ENCODE results near the gene MEG3. TPM values are rescaled to one million over a fixed set of nuclear protein-coding genes. Genes with fewer than 3 reads are reported as not detected.
"Not testable (repeated sequence)": the region's sequence is repeated elsewhere in the genome, so short reads cannot be mapped to it uniquely, and the experiment has no call there.

MEG3 gene
- total RNA-seq, 1 experiment from 2014 or later: 0.72 TPM

DNA sequence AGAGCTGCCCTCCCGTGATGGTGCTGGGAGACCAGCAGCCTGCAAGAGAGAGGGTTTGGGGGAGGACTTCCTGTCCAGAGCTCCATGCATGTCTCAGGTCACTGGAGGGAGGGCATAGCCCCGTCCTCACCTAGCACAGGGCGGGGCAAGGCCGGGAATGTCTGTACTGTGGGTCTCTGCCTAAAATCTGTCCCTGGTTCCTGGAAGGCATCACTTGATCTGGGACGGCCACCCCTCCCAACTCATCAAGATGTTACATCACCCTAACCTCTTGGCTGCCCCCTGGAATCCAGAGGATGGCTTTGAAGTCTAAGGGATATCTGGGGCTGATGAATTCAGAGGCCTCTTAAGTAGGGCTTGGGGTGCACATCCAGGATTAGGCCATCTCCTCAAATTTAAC is 37.0 kb upstream of the MEG3 start:
- no peak for DNase-seq (ENCODE audit: low read depth)

DNA sequence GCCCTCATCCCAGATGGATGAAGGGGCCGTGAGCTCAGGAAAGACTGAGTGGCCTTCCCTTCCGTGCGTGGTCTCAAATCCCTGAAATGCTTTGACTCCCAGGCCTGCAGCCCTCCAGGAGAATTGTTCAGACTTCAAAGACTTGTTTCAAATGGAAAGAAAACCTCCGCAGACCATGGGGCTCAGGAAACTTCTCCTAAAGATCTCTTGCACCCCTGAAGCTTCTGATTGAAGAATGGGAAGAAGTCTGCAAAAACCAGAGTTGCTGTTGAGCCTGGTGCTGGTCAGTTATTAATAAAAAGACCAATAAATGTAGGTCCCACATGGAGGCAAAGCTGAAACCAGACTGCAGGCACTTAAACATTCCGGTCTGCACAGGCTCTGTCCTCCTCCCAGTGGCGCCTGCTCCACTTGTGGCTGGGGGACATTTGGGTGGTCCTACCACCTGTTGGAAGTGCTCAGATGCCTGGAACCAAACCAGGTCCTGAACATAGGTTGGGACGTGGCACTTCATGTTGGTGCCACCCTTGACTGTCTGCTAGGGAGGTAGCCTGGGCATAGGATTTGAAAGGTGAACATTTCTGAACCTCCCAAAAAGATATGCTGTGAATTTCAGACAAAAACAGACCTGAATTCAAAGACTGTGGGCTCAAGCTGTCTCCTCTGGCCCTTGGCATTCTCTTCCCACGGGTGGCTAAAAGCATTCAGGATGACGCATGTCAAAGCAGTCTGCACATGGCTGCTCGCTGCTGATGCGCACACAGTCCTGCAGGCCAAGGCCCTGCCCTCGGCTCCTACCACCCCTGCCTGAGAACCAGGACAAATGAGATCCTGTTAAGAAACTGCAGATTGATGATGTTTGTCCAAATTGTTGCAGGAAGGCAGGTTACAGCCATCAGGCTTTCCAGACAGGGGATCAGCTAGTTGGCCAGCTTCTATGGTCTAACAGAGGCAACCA is 36.2 kb upstream of the MEG3 start:
- no peak for DNase-seq (ENCODE audit: low read depth)

DNA sequence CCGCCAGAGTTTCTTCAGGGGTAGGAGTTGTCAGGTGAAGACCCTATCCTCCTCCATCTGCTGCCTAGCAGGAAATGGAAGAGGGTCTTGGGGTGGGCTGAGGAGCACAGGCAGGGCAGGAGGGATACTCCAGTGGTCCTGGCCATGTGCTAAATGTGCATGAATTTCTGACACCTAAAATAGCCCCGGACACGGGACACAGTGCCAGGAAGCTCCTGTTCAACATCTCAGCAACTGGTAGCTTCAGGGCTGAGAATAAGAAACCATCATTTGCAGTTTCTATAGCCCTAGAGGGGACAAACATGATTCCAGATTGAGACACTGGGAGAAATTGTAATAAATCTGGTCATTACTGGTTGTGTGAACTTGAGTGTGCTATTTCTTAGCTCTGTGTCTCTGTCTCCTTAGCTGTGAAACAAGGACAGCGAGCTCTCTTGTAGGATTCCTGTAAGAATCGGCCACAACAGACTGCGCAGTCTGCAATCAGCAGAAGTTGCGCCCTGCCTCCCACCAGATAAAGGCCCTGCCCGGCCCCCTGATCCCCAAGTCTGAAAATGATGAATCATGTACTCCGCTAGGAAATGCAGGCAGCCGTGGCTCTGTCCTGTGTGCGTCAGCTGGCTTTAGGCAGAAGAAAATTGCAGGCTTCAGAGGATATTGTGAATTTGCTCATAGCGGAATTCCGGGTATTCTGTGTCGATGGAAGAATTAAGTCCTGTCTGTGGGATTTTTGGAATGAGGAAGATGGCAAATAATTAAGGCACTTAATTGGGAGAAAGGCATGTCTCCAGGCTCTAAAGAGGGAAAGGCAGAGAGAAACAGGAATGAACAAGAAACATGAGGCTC is 35.2 kb upstream of the MEG3 start:
- peak; percentile 8 for DNase-seq (ENCODE audit: low read depth)

DNA sequence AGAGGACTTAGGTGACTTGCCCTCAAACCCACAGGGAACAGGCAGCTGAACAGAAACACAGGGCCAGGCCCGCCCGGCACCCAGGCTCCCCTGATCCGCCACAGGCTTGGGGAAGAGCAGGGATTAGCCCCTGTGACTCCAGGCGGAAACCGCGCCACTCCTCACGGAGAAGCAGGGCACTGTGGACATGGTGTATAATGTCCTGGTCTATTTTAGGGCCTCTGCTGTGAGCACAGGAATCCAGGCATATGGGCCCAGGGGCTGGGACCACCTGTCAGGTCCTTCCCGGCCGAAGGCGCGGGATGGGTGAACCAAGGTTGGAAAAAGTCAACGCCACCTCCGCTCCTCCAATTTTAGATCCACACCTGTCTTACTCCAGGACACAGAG is 34.6 kb upstream of the MEG3 start:
- no peak for DNase-seq (ENCODE audit: low read depth)

DNA sequence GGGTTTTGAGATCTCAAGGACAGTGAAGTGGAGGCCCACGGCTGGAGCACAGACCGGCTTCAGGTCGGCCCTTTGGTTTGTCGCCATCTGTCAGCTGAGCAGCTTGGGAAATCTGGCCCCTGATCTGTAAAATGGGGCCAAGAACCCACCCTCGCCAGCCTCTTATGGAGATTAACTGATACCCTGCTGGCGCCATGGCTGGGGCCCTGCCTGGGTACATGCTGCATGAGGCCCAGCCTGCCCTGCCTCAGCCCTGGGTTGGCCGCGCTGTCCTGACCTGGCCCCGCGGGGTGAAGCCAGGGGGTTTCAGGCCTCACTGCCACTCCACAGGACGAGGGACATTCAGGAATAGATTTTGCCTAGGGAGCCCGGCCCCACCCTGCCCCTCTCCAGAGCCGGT is 33.9 kb upstream of the MEG3 start:
- DNase-seq (ENCODE audit: low read depth): no peak

DNA sequence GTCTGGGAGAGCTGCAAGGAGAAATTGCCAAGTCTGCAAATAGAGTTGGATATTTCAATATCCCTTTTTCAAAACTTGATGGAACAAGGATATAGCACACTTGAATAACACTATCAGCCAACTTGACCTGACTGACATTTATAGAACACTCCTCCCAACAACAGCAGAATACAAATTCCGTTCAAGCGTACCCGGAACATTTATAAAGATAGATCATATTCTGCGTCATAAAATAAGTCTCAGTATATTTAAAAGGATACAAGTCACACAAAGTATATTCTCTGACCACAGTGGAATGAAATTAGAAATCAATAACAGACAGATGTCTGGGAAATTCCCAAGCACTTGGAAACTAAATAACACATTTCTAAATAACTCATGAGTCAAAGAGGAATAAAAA is 29.0 kb upstream of the MEG3 start:
- DNase-seq (ENCODE audit: low read depth): no peak

DNA sequence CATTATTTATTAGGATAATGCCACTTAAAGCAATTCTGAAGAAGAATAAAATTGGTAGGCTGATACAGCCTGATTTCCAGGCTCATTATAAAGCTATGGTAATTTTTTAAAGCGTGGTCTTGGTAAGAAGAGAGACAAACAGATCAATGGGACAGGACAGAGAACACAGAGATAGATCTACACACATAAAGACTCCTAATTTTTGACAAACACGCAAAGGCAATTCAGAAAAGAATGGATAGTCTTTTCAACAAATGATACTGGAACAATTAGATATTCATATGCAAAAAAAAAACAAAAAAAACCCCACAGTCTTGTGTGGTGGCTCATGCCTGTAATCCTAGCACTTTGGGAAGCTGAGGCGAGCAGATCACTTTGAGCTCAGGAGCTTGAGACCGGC is 25.9 kb upstream of the MEG3 start:
- no peak for DNase-seq (ENCODE audit: low read depth)

DNA sequence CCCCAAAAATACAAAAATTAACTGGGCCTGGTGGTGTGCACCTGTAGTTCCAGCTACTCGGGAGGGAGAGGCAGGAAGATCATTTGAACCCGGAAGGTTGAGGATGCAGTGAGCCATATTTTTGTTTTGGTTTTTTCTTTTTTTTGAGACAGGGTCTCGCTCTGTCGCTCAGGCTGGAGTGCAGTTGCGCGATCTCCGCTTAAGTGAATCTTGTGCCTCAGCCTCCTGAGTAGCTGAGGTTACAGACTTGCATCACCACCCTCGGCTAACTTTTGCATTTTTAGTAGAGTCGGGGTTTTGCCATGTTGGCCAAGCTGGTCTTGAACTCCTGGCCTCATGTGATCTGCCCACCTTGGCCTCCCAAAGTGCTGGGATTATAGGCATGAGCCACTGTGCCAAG is 24.5 kb upstream of the MEG3 start:
- not testable (repeated sequence) for DNase-seq (ENCODE audit: low read depth)

DNA sequence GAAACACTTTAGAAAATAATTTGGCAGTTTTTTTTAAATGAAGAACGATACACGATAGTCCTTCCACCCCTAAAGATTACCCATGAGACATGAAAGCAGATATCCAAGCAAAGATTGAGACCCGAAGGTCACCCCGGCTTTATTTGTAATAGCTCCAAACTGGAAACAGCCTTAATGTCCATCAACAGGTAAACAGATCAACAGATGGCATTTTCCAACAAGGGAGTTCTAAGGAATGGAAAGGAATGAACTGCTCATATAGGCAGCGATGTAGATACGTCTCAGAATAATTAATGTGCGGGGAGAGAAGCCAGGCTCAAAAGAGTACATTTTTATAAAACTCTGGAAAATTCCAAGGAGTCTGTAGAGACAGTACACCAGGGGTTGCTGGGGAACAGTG is 23.7 kb upstream of the MEG3 start:
- DNase-seq (ENCODE audit: low read depth): no peak

DNA sequence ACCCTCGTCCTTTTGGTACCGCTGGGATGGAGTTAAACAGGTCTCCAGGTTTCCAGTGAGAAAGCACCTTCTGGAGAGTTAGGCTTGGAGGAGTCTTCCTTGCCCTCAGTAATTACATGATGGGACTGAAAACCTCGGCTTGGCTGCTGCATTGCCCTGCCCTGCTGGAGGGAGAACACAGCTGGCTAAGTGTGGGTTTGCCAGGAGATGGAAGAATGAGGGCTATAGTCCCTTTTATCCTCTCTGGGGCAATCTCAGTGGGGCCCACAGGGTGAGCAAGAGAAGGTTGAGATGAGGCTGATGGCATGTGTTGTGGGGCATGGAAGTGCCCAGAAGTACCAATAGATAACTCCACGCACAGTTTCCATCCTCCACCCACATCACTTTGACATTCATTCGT is 23.2 kb upstream of the MEG3 start:
- no peak for DNase-seq (ENCODE audit: low read depth)

DNA sequence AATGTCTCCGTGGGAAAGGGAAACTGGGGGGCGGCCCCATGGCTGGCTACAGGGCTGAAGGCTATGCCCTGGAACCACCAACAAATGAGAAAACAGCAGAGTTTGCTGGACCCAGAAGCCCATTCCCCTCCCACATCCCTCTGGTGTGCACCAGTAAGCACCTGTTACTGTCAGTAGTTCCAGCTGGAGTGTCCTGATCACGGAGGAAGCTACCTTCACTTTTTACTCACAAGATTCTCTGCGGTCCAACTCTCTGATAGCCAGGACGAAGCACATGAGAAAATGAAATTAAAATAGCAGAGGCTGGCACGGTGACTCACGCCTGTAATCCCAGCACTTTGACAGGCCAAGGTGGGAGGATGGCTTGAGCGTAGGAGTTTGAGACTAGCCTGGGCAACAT is 22.7 kb upstream of the MEG3 start:
- DNase-seq (ENCODE audit: low read depth): no peak

DNA sequence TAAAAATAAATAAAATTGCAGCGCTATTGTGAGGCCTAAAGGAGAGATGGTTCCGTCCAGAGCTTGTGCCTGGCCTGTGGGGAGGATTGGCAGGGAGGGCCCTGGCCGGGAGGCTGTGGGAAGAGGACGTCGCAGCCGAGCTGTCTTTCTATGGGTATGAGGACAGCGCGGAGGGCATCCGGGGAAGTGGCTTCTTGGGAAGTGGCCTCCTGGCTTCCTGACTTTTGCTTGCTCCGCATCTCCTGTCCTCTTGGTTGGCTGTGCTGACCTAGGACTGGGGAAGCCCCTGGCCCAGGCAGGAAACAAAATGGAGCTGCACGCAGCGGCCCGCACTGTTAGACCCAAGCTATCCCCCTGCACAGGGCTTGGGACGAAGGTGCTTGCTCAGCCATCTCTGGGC is 22.2 kb upstream of the MEG3 start:
- DNase-seq (ENCODE audit: low read depth): no peak

DNA sequence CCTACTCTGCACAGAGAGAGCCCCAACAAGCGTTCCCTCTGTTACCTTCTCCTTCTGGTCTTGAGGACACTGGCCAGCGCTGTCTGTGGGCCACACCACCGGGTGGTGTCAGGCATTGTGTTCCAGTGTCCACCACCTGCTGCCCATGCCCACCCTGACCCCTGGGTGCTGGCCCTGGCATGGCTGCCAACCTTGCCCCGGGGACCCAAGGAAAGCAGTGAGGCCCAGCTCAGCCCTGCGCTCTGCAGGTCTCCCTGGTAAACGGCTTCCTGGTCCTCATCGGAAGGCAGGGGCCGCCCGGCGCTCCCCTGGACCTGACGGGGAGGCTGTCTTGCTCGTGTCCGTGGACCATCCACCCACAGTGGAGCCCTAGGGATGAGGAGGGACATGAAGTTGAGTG is 21.8 kb upstream of the MEG3 start:
- DNase-seq (ENCODE audit: low read depth): no peak

DNA sequence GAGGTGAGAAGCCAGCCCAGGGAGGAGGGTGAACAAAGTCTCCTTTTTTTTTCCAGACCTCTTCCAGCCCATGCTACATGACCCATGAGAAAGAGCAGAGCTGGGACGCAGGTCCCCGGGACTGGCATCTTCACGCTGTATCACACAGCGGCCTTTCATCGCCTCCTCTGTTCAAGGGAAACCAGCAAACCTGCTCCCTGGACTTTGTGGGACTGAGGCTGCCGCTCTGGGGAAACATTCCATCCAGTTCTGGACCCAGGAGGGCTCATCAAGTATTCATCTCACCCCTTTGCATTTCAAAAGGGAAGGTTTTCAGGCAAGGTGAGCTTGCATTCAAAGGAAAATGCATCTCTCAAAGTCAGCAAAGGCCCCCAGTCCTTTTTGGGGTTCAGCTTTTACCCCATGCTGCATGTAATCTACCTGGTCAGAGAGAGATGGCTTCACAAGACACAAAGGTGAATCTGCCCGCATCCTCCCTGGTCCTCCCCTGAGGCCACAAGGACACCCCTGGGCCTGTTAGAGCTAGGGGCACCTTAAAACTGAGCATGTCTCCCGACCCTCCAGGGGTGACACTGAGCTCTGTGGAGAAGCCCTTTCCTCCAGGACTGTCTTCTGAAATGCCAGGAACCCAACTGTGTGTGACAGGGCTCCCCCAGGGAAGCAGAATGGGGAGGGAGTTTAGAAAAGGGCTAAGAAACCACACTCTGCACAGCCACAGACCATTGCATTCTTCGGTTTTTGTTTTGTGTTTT is 21.2 kb upstream of the MEG3 start:
- no peak for DNase-seq (ENCODE audit: low read depth)

DNA sequence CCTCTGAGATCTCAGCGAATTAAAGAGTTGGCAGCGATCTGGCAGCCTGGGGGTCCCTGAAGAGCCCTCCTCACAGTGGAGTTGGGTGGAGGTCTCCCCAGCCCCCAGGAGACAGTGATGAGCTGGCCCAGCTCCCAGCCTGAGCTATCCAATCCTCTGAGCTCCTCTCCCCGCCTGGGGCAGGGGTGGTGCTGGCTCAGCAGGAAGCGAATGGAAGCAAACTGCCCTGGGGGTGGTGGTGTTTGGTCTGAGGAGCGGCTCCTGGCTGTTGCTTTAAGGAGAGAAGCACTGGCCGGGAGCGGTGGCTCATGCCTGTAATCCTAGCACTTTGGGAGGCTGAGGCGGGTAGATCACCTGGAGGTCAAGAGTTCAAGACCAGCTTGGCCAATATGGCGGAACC is 19.5 kb upstream of the MEG3 start:
- DNase-seq (ENCODE audit: low read depth): no peak

DNA sequence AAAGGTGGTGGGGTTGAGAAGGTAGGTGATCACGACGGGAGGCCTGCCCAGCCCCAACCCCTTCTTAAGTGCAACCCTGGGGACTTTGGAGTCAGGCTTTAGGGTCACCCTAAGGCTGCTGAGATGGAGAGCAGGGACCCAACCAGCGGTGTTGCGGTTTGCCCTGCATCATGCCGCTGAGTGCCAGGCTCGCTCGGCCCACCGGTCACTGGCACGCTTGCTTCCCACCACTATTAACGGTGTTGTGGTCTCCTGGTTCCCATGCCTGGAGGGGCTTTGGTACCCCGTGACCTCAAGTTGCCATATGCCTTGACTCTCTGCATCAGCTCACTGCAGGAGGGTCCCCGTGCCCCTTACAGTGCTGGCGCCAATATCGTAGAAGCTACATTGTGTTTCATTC is 18.4 kb upstream of the MEG3 start:
- DNase-seq (ENCODE audit: low read depth): no peak

DNA sequence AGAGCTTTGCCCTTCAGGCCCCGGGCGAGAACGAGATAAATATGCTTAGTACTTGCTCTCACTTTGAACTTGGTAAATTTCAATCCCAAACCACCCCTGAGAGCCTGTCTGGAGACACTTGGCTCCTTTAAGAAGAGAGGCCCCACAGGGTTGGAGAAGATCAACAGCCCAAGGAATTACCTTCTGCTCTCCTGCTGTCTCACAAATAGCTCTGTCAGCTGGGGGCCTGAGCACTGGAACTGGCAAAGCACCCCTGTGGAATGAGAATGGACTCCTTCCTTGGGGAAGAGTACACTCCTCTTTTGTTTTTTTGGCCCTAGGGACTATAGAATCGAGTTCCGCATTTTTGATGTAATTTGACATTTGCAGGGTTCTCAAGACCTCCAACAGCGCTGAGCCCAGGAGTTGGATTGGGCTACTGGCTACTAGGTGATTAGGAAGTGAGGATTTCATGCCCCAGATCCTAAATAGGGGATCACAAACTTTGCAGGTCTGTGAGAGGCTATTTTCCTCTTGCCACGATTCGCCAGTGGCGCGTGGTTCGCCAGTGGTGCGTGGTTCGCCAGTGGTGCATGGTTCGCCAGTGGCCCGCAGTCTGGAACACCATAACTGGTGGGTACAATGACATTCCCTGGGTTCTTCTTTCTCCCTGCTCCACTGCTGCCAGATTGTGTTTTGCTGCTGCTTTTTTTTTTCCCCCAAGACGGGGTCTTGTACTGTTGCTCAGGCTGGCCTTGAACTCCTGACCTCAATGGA is 17.8 kb upstream of the MEG3 start:
- no peak for DNase-seq (ENCODE audit: low read depth)

DNA sequence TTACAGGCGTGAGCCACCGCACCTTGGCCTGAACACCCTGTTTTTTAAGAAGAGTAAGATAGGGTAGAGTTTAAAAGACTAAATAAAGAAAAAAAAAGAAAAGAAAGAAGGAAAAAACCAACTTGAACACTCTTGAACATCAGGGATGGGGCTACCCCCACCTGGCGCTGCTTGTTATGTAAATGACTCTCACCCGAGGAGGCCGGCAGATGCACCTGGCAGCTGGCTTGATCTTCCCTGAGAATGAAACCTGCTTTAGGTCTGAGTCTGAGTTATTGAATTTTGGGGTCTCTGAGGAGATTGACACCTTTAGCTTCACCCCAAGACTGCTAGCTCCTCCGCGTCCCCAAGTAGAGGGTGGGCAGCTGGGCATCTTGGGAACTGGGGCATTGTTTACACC is 15.5 kb upstream of the MEG3 start:
- no peak for DNase-seq (ENCODE audit: low read depth)

DNA sequence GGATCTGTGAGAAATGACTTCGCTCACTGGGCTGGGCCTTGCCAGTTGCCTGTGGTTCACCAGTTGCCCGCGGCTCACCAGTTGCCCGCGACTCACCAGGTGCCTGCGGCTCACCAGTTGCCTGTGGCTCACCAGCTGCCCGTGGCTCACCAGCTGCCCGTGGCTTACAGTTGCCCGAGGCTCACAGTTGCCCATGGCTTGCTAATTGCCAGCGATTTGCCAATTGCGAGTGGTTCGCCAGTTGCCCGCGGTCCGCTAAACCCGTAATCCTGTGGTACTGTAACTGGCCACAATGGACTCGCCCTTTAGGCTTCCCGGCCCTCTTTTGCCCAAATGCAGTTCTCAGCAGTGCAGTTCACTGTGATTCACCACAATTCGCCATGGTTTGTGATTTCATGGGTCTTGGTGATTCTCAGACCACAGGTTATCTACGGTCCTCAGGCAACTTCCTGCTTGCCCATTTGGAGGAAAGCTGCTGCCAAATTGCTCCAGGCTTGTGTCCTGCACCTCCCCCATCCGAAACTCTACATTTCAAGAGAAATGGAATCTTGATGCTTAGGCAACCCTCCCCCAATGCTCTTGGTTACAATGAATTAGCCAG is 15.0 kb upstream of the MEG3 start:
- DNase-seq (ENCODE audit: low read depth): peak; percentile 94

DNA sequence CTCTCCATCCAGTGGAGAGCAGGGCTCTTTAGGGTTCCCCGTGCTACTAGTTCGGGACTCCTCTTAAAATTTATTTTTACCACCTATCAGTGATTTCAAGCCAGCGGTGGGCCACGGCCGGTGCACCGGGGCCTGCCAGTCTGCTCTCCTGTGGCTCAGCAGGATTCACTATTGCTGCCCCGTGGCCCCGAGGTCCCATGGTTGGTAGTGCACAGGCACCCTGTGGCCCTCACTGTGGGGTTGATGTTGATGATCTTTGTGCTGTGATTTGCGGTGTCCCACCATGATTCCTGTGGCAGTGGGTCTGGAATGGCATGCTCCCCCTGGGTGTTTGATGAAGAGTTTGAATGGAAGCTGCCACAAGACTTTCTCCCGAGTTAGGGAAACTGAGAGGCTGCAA is 12.6 kb upstream of the MEG3 start:
- DNase-seq (ENCODE audit: low read depth): no peak
